ENCODE results near the gene TTPAL. TPM values are rescaled to one million over a fixed set of nuclear protein-coding genes. Genes with fewer than 3 reads are reported as not detected.

Gene TTPAL
- total RNA-seq, 1 experiment from 2014 or later, result 10.3 TPM

DNA sequence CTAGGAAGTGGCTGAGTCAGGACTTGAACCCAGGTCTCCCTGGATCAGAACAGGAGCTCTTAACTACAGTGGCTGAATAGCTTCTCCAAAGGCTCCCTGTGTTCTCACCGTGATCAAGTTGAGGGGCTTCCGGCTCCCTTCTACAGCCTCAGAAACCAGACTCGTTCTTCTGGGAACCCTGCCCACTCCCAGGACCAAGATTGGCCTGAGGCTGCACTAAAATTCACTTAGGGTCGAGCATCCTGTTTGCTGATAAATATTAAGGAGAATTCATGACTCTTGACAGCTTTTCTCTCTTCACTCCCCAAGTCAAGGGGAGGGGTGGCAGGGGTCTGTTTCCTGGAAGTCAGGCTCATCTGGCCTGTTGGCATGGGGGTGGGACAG lies 44.6 kb upstream of the TTPAL start (continued):
- no peak for TF ChIP-seq HMGA2 (CRISPR knock-in tag; IDR thresholded peaks at IDR 0.05)
- TF ChIP-seq SOX15 (CRISPR knock-in tag; IDR thresholded peaks at IDR 0.05), result no peak
- TF ChIP-seq, protein P1, sequence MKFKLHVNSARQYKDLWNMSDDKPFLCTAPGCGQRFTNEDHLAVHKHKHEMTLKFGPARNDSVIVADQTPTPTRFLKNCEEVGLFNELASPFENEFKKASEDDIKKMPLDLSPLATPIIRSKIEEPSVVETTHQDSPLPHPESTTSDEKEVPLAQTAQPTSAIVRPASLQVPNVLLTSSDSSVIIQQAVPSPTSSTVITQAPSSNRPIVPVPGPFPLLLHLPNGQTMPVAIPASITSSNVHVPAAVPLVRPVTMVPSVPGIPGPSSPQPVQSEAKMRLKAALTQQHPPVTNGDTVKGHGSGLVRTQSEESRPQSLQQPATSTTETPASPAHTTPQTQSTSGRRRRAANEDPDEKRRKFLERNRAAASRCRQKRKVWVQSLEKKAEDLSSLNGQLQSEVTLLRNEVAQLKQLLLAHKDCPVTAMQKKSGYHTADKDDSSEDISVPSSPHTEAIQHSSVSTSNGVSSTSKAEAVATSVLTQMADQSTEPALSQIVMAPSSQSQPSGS (CRISPR knock-in tag; IDR thresholded peaks at IDR 0.05; ENCODE audit: borderline replicate concordance, low read depth), result no peak
- TF ChIP-seq NFYB (CRISPR knock-in tag; conservative IDR thresholded peaks at IDR 0.05; ENCODE audit: low read depth), result no peak
- TF ChIP-seq, protein P2, sequence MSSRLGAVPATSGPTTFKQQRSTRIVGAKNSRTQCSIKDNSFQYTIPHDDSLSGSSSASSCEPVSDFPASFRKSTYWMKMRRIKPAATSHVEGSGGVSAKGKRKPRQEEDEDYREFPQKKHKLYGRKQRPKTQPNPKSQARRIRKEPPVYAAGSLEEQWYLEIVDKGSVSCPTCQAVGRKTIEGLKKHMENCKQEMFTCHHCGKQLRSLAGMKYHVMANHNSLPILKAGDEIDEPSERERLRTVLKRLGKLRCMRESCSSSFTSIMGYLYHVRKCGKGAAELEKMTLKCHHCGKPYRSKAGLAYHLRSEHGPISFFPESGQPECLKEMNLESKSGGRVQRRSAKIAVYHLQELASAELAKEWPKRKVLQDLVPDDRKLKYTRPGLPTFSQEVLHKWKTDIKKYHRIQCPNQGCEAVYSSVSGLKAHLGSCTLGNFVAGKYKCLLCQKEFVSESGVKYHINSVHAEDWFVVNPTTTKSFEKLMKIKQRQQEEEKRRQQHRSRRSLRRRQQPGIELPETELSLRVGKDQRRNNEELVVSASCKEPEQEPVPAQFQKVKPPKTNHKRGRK (CRISPR knock-in tag; IDR thresholded peaks at IDR 0.05; ENCODE audit: borderline replicate concordance), result no peak
- TF ChIP-seq, protein P3, sequence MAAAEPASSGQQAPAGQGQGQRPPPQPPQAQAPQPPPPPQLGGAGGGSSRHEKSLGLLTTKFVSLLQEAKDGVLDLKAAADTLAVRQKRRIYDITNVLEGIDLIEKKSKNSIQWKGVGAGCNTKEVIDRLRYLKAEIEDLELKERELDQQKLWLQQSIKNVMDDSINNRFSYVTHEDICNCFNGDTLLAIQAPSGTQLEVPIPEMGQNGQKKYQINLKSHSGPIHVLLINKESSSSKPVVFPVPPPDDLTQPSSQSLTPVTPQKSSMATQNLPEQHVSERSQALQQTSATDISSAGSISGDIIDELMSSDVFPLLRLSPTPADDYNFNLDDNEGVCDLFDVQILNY (CRISPR knock-in tag; IDR thresholded peaks at IDR 0.05), result no peak
- TF ChIP-seq ZNF121 (CRISPR knock-in tag; IDR thresholded peaks at IDR 0.05), result no peak
- TF ChIP-seq, protein P4, sequence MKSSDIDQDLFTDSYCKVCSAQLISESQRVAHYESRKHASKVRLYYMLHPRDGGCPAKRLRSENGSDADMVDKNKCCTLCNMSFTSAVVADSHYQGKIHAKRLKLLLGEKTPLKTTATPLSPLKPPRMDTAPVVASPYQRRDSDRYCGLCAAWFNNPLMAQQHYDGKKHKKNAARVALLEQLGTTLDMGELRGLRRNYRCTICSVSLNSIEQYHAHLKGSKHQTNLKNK (CRISPR knock-in tag; IDR thresholded peaks at IDR 0.05), result no peak
- TF ChIP-seq ZNF396 (CRISPR knock-in tag; IDR thresholded peaks at IDR 0.05; ENCODE audit: borderline replicate concordance), result no peak
- no peak for TF ChIP-seq TCF7 (CRISPR knock-in tag; IDR thresholded peaks at IDR 0.05; ENCODE audit: low read depth)
- no peak for TF ChIP-seq RORB (CRISPR knock-in tag; IDR thresholded peaks at IDR 0.05)

DNA sequence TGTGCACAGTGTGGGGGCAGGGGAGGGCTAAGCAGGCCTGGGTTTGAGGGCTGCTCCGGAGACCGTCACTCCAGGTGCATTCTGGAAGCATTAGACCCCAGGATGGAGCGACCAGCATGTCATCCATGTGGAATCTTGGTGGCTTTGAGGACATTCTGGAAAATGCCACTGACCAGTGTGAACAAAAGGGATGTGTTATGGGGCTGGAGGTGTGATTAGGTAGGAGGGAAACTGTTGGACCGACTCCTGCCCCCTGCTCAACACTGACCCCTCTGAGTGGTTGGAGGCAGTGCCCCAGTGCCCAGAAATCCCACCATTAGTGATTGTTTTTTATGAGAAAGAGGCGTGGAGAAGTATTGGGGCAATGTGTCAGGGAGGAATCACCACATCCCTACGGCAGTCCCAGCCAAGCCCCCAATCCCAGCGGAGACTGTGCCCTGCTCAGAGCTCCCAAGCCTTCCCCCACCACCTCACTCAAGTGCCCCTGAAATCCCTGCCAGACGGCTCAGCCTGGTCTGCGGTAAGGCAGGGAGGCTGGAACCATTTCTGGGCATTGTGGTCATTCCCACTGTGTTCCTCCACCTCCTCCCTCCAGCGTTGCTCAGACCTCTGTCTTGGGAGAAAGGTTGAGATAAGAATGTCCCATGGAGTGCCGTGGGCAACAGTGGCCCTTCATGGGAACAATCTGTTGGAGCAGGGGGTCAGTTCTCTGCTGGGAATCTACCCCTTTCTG lies 44.0 kb upstream of the TTPAL start:
- CTCF ChIA-PET, result interaction anchor here (0.7 kb wide), 1 partner anchor 17 kb away, joined by 3 read pairs; no protein-coding TSS in a partner anchor
- Mint-ChIP-seq H3K36me3 (no peaks in the 10 kb centered on the region), H3K27ac (no peak overlapping the region), H3K4me1 (no peaks in the 10 kb centered on the region), H3K4me3 (no peak overlapping the region), H3K9me3 (no peaks in the 10 kb centered on the region), H3K27me3 (ENCODE audit: low read depth) (no peaks in the 10 kb centered on the region)
- no peak for DNase-seq (ENCODE audit: low spot score)
- peak; percentile 75 for ATAC-seq
- POLR2A ChIA-PET, result interaction anchor here (0.6 kb wide), 1 partner anchor 19 kb away, joined by 3 read pairs; no protein-coding TSS in a partner anchor
- TF ChIP-seq ZNF219 (CRISPR knock-in tag; IDR thresholded peaks at IDR 0.05; ENCODE audit: borderline replicate concordance) (no peak), MXD4 (CRISPR knock-in tag; IDR thresholded peaks at IDR 0.05; ENCODE audit: borderline replicate concordance) (no peak), TCF7 (CRISPR knock-in tag; IDR thresholded peaks at IDR 0.05; ENCODE audit: low read depth) (no peak), ETV6 (CRISPR knock-in tag; IDR thresholded peaks at IDR 0.05) (no peak), ZNF317 (CRISPR knock-in tag; IDR thresholded peaks at IDR 0.05; ENCODE audit: borderline replicate concordance, low read depth) (no peak), SMAD4 (CRISPR knock-in tag; IDR thresholded peaks at IDR 0.05) (no peak)
- TF ChIP-seq, protein P5, sequence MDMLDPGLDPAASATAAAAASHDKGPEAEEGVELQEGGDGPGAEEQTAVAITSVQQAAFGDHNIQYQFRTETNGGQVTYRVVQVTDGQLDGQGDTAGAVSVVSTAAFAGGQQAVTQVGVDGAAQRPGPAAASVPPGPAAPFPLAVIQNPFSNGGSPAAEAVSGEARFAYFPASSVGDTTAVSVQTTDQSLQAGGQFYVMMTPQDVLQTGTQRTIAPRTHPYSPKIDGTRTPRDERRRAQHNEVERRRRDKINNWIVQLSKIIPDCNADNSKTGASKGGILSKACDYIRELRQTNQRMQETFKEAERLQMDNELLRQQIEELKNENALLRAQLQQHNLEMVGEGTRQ (CRISPR knock-in tag; IDR thresholded peaks at IDR 0.05), result no peak
- TF ChIP-seq, protein P6, sequence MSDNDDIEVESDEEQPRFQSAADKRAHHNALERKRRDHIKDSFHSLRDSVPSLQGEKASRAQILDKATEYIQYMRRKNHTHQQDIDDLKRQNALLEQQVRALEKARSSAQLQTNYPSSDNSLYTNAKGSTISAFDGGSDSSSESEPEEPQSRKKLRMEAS (CRISPR knock-in tag; IDR thresholded peaks at IDR 0.05), result no peak
- TF ChIP-seq, protein P7, sequence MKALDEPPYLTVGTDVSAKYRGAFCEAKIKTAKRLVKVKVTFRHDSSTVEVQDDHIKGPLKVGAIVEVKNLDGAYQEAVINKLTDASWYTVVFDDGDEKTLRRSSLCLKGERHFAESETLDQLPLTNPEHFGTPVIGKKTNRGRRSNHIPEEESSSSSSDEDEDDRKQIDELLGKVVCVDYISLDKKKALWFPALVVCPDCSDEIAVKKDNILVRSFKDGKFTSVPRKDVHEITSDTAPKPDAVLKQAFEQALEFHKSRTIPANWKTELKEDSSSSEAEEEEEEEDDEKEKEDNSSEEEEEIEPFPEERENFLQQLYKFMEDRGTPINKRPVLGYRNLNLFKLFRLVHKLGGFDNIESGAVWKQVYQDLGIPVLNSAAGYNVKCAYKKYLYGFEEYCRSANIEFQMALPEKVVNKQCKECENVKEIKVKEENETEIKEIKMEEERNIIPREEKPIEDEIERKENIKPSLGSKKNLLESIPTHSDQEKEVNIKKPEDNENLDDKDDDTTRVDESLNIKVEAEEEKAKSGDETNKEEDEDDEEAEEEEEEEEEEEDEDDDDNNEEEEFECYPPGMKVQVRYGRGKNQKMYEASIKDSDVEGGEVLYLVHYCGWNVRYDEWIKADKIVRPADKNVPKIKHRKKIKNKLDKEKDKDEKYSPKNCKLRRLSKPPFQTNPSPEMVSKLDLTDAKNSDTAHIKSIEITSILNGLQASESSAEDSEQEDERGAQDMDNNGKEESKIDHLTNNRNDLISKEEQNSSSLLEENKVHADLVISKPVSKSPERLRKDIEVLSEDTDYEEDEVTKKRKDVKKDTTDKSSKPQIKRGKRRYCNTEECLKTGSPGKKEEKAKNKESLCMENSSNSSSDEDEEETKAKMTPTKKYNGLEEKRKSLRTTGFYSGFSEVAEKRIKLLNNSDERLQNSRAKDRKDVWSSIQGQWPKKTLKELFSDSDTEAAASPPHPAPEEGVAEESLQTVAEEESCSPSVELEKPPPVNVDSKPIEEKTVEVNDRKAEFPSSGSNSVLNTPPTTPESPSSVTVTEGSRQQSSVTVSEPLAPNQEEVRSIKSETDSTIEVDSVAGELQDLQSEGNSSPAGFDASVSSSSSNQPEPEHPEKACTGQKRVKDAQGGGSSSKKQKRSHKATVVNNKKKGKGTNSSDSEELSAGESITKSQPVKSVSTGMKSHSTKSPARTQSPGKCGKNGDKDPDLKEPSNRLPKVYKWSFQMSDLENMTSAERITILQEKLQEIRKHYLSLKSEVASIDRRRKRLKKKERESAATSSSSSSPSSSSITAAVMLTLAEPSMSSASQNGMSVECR (CRISPR knock-in tag; IDR thresholded peaks at IDR 0.05; ENCODE audit: borderline replicate concordance), result no peak
- TF ChIP-seq, protein P8, sequence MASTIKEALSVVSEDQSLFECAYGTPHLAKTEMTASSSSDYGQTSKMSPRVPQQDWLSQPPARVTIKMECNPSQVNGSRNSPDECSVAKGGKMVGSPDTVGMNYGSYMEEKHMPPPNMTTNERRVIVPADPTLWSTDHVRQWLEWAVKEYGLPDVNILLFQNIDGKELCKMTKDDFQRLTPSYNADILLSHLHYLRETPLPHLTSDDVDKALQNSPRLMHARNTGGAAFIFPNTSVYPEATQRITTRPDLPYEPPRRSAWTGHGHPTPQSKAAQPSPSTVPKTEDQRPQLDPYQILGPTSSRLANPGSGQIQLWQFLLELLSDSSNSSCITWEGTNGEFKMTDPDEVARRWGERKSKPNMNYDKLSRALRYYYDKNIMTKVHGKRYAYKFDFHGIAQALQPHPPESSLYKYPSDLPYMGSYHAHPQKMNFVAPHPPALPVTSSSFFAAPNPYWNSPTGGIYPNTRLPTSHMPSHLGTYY (CRISPR knock-in tag; IDR thresholded peaks at IDR 0.05), result no peak
